K562 (cell line): ENCODE measurements around the gene GABRD.

Experiments used
- ATF3 ChIP-seq, 2 experiments: fragments of 450-650 bp in 1 of 2; sonication (generic) in 1 of 2; formaldehyde crosslinking in 1 of 2; IDR thresholded peaks in 1 of 2; conservative IDR thresholded peaks in 1 of 2; 2 replicates each; pipeline versions ENCODE4 v1.6.1 to v1.8.1; 2016 to 2023; ENCODE audit warnings: mild to moderate bottlenecking in 2 of 2, moderate library complexity in 2 of 2, inconsistent platforms in 1 of 2, missing genetic modification reagents in 1 of 2
- CTCF ChIP-seq, 3 experiments: IDR thresholded peaks in 2 of 3; conservative IDR thresholded peaks in 1 of 3; 2 replicates each; pipeline ENCODE4 v1.5.1; 2011 to 2012; ENCODE audit warnings: low read length in 3 of 3, mild to moderate bottlenecking in 3 of 3, control low read depth in 2 of 3, improper control_type of control experiment in 1 of 3, inconsistent platforms in 1 of 3, low read depth in 1 of 3, mixed read lengths in 1 of 3, moderate library complexity in 1 of 3; ENCODE audit not compliant: insufficient read depth in 2 of 3
- HBP1 ChIP-seq: fragments of 450-650 bp; formaldehyde crosslinking; IDR thresholded peaks from 2 replicates; pipeline ENCODE4 v1.4.0; 2022; ENCODE audit warnings: missing genetic modification characterization
- KAT8 ChIP-seq: fragments of 450-650 bp; IDR thresholded peaks from 2 replicates; pipeline ENCODE4 v1.6.1; 2016; ENCODE audit warnings: low read depth, mild to moderate bottlenecking
- L3MBTL2 ChIP-seq: fragments of 450-650 bp; IDR thresholded peaks from 2 replicates; pipeline ENCODE4 v1.6.1; 2016; ENCODE audit warnings: mild to moderate bottlenecking, moderate library complexity
- LARP7 ChIP-seq: fragments of 450-650 bp; IDR thresholded peaks from 2 replicates; pipeline ENCODE4 v1.6.1; 2016
- POLR2A ChIP-seq: fragments of 450-650 bp; conservative IDR thresholded peaks from 2 replicates; pipeline ENCODE4 v1.6.1; 2016
- POLR2AphosphoS2 ChIP-seq: IDR thresholded peaks from 2 replicates; pipeline ENCODE4 v1.6.1; 2012; ENCODE audit warnings: low read length, improper control_type of control experiment

- TF ChIP-seq L3MBTL2 (peak; percentile 81), LARP7 (no peak), POLR2A (no peak), ATF3 (IDR thresholded peaks at IDR 0.05) (no peak), ATF3 (CRISPR knock-in tag; conservative IDR thresholded peaks at IDR 0.05) (no peak), CTCF (IDR thresholded peaks at IDR 0.05 in 2 of 3, conservative IDR thresholded peaks at IDR 0.05 in 1 of 3; ENCODE audit: insufficient read depth in 2 of 3, low read depth in 1 of 3, low read length in 3 of 3) (peak; percentile 71 to 94 (median 82)), KAT8 (no peak), POLR2AphosphoS2 (no peak), HBP1 (no peak)
These were observed 25.6 kb downstream of the GABRD start for GRCh38 chr1:2044510-2045319.
